ENCODE data around the gene PSAP.
"Not testable (repeated sequence)": the region's sequence is repeated elsewhere in the genome, so short reads cannot be mapped to it uniquely, and the experiment has no call there.

PSAP gene

DNA sequence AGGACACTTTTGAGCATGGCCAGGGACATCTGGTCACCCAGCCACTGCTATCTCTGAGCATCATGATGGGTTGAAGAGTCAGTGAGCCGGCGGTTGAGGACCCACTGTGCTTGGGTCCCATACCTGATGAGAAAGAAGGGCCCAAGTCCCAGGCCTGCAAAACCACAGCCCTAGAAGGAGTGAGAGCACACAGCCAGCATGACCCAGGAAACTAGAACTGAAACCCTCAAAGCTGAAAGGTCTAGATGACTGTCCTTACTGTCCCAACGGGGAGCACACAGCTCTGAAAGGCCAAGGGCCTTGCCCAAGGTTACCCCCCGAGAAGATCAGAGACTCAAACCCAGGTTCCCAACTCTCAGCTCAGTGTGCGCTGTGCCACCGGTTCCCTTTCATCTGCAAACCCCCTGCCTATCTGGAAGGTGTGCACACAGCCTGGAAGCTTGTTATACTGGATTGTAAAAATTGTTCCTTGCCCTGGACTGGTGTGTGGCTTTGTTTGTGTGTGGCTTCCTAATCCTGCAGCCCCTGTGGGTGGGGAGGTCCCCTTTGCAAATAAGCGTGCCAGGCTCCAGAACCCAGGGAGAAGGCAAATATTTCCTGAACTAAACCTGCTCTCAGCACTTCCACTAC lies 22.6 kb upstream of the PSAP start:
- no peak for DNase-seq

DNA sequence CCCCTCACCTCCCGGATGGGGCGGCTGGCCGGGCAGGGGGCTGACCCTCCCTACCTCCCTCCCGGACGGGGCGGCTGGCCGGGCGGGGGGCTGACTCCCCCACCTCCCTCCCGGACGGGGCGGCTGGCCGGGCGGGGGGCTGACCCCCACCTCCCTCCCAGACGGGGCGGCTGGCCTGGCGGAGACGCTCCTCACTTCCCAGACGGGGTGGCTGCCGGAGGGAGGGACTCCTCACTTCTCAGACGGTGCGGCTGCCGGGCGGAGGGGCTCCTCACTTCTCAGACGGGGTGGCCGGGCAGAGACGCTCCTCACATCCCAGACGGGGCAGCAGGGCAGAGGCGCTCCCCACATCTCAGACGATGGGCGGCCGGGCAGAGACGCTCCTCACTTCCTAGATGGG lies 18.6 kb upstream of the PSAP start:
- not testable (repeated sequence) for DNase-seq

DNA sequence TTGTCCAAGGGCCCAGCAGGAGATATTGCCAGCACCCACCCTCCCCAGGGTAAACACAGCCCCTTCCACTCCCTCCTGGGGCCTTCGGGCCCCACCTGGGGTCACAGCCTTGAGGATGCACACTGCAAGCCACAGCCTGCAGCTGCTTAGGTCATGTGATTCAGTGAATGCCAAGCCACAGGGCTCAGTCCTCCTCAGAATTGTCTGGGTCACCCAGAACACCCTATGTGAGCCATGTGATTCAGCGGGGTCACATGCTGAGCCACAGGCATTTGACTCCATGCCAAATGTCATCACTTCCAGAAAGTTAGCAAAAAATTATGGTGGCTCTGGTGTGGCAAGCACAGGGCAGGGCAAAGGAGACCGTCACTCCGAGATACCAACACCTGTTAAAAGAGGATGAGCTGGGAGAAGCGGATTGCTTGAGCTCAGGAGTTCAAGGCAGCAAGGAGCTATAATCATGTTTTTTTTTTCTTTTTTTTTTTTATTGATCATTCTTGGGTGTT lies 17.2 kb upstream of the PSAP start:
- no peak for DNase-seq

GRCh38 chr10:71865561-71866041 lies 14.6 kb upstream of the PSAP start:
- DNase-seq, result no peak

DNA sequence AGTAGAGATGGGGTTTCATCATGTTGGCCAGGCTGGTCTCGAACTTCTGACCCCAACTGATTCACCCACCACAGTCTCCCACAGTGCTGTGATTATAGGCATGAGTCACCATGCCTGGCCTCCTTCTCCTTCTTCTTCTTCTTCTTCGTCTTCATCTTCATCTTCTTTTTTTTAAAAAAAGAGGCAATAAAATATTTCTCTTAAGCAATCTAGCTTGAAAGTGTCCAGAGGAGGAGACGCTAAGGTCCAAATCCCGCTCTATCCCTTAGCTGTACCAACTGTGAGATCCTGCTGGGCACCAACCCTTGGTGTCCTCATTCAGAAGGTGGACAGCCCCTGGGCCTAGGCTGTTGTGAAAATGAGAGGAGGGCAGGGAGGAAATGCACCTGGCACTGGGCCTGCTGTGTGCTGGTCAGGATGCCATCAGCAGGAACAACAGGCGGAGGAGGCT lies 13.9 kb upstream of the PSAP start:
- no peak for DNase-seq

- no peak for DNase-seq
Measured at GRCh38 chr10:71863203-71863602, 12.2 kb upstream of the PSAP start.

DNA sequence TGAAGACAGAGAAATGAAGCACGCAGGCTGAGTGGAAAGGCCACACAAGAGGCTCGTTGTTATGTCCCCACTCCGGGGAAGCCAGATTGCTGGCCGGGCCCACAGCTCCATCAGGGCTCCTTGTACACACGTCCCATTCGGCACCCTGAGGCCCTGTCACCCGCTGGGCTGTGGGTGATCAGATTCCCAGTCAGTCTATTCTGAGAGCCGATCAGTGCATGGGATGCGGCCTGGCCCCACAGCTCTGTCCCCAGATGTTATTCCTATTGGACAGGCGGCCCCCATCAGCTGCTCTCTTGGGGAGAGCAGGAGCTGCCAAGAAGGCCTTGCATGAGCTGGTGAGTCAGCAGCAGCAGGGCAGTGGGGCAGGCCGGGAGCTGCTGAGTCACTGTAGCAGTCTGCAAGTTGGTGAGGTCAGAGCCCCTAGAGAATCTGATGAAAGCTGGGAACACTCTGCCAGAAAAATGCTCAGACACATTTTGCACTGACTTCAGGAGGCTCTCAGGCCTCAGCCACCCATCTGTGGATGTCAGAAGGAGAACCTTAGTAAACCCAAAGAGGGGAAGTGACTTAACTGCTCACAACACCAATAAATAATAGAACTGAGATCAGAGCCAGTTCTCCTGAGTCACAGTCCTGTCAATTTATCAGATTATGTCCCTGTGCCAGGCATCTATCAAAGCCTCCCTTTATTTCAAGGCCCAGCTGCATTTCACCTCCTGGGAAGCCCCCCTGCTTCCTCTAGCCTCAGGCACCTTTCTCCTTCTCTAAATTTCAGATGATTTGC lies 9.4 kb upstream of the PSAP start:
- DNase-seq, result no peak

DNA sequence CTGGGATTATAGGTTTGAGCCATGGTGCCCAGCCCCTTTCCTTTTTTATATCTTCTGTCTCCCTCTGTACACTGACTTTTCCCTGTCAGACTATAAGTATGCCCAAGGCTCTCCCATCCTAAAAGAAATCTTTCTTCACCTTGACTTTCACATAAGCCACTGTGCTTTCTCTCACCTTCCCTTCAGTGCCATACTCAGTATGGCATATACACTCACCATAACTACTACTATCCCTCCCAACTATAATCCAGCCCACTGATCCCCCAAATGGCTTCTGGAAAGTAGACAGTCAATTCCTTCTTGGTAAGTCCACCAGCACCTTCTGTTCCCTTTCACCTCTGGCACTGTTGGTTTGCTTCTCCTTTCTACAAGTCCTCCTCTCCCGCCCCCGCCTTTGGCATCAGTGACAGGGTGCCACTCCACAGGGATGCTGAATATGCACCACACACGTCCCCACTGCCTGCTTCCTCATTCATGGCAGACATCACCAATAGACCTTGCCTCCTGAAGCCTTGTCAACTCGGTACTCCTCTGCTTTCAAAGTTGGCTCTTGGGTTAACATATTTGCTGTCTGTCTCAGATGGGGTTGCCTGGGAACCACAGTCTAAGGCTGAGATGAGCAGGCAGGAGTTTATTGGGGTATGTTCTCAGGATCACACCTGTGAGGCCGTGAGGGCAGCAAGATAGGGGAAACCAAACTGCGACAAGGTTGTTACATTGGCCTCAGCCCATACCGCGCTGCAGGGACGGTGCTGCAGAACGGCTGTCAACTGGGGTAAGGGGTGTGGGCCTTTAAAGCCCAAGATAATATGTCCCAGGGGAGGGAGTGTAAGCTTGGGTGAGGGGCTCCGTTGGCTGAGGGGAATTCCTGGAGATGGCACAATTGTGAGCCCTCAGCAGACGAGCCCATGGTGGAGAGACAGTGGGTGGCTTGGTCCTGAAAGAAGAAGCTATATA lies 7.2 kb upstream of the PSAP start:
- no peak for DNase-seq

DNA sequence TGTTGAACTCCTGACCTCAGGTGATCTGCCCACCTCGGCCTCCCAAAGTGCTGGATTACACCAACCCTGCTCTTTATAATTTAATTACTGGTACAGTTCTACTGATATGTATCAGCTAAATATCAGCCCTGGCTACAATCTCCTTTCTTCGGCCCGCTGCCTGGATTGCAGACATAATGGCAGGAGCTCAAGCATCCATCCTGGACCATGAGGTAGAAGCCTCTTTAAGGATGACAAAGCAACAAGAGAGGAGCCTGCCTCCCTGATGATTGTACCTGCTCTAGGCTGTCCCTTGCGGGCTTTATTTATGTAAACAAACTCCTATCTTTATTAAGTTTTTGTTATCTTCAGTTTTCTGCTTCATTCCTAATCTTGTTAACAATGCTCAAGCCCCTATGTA lies 5.6 kb upstream of the PSAP start:
- DNase-seq, result no peak

- no peak for DNase-seq
Measured at GRCh38 chr10:71854031-71854430, 3.0 kb upstream of the PSAP start.

DNA sequence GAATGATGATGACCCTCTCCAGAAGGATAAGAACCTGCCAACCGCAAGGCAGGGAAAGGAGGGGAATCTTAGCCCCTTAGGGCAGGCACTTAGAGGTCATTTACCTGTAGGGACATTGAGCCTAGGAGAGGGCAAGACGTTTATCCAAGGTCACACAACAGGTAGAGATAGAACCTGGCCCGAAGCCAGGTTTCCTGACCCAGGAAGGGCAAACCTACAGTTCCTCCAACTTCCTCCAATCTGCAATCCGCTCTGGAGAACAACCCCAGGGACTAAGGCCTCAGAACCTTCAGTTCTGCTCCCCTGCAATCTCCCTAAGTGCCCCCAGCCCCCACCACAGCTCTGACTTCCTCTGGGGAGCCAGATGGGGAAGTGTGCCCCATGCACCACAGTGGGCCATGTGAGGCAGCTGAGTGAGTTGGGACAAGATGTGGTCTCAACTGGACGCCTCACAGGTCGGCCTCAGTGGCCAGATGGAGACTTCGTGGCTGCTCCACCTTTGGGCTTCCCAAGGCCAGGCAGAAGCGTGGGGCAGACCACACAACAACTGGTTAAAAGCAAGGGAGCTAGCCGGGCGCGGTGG lies 1.4 kb upstream of the PSAP start:
- DNase-seq, result no peak

DNA sequence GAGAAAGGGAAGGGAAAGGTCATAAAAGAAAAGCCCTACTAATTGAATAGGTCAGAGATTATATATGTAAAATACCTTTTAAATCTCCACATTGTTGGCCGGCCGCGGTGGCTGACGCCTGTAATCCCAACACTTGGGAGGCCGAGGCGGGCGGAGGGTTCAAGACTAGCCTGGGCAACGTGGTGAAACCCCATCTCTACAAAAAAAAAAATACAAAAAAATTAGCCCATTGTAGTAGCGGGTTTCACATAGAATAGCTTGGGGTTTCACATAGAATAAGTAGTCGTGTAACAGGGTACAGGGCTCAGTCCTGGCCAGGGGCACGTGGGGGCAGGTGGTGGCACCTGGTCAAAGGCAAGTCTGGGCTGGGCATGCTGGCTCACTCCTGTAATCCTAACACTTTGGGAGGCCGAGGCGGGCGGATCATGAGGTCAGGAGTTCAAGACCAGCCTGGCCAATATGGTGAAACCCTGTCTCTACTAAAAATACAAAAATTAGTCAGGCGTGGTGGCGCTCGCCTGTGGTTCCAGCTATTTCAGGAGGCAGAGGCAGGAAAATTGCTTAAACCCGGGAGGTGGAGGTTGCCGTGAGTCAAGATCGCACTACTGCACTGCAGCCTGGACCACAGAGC lies 529 bp upstream of the PSAP start:
- not testable (repeated sequence) for DNase-seq

GRCh38 chr10:71850021-71850742 lies 869 bp downstream of the PSAP start:
- no peak for DNase-seq

- DNase-seq, result no peak
Measured at GRCh38 chr10:71849461-71849908, 1.6 kb downstream of the PSAP start.

GRCh38 chr10:71848325-71849275 lies 2.5 kb downstream of the PSAP start:
- DNase-seq, result no peak

GRCh38 chr10:71847418-71847817 lies 3.6 kb downstream of the PSAP start:
- no peak for DNase-seq

- DNase-seq, result no peak
Measured at GRCh38 chr10:71846816-71847215, 4.2 kb downstream of the PSAP start.

DNA sequence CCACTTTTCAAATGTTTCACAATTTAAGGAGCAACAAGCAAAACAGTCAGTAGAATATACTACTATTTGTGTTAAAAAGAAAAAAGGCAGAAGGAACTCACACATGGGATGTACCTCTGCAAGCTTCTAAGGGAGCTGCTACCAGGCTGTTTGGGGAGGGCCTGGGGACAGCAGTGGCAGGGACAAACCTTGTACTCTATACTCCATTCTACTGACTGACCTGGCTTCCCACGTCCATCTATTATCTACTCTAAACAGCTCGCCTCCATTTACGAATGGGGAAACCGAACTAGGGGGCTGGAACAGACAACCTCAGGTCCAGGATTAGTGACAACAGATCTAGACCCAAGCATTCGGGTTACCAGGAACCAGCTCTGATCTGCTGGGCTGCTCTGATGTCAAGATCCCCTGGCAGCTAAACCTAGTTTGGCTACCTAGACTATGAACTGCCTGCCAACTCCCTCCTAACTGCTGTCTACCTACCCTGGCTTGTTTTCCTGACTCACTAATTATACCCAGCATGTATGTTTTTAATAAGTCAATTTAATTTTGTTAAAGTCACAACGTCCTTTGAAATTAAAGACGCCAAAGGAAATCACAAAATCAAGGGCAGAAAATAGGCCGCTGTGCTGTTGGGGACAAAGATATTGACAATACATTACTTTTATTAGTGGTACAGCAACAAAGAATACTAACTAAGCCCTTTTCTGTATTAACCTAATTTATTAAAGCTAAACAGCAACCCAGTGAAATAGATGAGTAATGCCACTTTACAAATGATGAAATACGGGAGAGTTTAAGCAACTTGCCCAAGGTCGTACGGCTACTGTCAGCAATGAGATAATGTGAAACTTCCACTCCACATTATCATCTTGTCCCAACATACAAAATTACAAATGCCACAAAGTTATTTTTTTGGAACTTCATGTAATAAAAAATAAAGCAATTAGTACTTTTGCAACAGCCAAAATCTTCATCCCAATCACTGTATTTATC lies 5.3 kb downstream of the PSAP start:
- DNase-seq, result no peak

GRCh38 chr10:71844695-71845094 lies 6.4 kb downstream of the PSAP start:
- no peak for DNase-seq
